Measurements from ENCODE around the gene P2RX3.

GRCh38 chr11:57399221-57399620 lies 61.1 kb downstream of the P2RX3 start:
- TF ChIP-seq CTCF (IDR thresholded peaks at IDR 0.05) (no peak), POLR2A (IDR thresholded peaks at IDR 0.05) (no peak)
